D721Med (cell line): ENCODE data around the gene JPH2.
"Not testable (repeated sequence)": the region's sequence is repeated elsewhere in the genome, so short reads cannot be mapped to it uniquely, and the experiment has no call there.

Source experiments
- DNase-seq: peaks from one replicate; pipeline ENCODE4 v3.0.0; 2011; ENCODE audit warnings: low spot score; ENCODE audit not compliant: insufficient read length
- FAIRE-seq: peaks from 2 replicates; lab custom pipeline; 2011; peaks lifted over from hg19 to GRCh38; lab: Jason Lieb, UNC
- TF ChIP-seq, protein P1 (sequence below): IDR thresholded peaks from 2 replicates; pipeline ENCODE4 v1.5.1; 2012; ENCODE audit warnings: mild to moderate bottlenecking, control low read depth; ENCODE audit not compliant: insufficient read depth; ENCODE audit errors: missing control alignments

Gene JPH2

DNA sequence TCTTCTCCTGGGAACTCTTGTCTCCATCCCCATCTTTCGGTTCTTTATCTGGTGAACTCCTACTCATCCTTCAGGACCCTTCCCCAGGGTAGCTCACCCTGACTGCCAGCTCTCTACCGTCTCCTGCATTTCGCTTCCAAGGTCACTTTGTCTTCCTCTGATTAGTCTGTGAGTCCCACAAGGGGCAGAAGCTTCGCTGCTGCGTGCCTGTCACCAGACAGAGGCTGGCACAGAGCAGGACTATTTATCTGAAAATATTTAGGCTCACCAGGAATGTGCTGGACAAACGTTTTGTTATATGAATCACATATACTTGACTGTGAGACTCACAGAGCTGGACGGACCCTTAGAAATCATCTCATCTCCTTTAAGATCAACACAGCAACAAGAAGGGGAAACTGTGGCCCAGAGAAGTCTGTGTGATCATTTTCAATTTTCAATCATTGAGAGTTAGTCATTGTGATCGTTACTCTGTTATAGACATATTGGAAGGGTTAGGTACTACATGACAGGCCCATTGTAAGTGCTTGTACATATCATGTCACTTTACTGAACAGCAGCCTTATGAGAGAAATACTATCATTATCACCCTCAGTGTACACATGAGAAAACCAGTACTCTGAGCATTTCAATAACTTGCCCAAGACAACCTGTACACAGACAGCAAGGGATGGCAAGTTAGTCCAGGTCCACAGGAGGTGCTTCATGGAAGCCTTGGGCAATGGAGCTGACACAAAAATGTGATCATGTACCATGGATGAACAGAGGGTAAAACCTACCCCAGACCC, 51.4 kb downstream of the JPH2 start:
- no peak for DNase-seq
- FAIRE-seq = no peak
- TF ChIP-seq, protein P1, sequence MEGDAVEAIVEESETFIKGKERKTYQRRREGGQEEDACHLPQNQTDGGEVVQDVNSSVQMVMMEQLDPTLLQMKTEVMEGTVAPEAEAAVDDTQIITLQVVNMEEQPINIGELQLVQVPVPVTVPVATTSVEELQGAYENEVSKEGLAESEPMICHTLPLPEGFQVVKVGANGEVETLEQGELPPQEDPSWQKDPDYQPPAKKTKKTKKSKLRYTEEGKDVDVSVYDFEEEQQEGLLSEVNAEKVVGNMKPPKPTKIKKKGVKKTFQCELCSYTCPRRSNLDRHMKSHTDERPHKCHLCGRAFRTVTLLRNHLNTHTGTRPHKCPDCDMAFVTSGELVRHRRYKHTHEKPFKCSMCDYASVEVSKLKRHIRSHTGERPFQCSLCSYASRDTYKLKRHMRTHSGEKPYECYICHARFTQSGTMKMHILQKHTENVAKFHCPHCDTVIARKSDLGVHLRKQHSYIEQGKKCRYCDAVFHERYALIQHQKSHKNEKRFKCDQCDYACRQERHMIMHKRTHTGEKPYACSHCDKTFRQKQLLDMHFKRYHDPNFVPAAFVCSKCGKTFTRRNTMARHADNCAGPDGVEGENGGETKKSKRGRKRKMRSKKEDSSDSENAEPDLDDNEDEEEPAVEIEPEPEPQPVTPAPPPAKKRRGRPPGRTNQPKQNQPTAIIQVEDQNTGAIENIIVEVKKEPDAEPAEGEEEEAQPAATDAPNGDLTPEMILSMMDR = no peak

DNA sequence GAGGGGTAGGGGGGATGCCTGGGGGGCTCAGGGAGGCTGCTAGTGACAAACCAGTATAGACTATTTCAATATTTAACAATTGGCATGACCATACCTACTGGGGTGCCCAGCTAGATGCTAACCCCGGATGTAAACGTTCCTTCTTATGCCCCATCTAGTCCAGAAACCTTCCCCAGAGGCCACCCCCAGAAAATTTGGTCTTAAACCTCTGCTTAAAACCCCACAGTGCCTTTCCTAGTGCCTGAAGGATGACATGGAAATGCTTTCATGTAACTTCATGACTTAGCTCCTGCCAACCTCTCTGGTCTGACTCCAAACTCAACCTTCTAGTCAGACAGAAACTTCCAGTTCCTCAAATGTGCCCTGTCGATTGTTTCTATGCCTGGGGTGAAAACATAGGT, 52.0 kb downstream of the JPH2 start:
- TF ChIP-seq, protein P1 = no peak
- FAIRE-seq = no peak
- DNase-seq = no peak

- FAIRE-seq (no peak), DNase-seq (no peak)
- TF ChIP-seq, protein P1 = no peak
These were observed 53.6 kb downstream of the JPH2 start for GRCh38 chr20:44133424-44133823.

- TF ChIP-seq, protein P1 = no peak
- FAIRE-seq = no peak
- DNase-seq = no peak
These were observed 55.3 kb downstream of the JPH2 start for GRCh38 chr20:44131704-44132103.

DNA sequence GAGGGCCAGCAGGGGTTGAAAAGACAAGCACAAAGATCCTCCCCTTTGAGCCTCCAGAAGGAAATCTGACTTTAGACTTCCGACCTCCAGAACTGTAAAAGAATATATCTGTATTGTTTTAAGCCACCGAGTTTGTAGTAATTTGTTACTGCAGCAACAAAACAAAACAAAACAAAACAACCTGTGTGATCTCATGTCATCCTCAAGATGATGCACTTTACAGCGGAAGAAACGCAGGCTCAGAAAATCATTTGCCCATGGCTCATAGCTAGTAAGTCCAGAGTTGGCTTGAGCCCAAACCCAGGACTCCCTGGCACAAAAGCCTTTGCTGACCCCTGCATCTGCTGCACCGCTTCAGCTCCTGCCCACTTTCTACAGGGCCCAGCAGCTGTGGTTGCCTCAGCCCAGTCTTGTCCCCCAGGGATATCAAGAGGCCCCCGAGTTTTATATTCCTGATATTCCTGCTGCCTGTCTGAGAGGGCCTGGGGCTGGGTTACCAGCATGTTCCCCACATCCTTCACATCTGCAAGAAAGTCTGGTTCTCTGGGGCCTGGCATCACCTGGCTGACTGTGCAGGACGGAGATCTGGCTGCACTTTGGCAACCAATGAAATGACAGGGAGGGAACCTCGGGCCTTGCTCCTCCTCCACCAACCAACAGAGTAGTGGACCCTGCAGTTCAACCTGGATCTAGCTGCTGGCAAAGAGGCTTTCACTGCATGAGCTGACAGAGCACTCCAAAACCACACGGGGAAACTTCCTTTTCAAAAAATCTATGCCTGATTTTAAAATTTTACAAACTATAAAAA, 56.9 kb downstream of the JPH2 start:
- FAIRE-seq = no peak
- TF ChIP-seq, protein P1 = no peak
- no peak for DNase-seq

DNA sequence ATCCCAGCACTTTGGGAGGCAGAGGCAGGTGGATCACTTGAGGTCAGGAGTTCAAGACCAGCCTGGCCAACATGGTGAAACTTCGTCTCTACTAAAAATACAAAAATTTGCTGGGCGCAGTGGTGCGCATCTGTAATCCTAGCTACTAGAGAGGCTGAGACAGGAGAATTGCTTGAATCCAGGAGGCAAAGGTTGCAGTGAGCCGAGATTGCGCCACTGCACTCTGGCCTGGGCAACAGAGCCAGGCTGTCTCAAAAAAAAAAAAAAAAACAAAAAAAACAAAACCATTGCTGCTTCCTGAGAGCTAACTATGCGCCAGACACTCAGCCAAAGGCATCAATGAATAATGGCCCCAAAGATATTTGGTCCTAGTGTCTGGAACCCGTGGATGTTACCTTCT, 57.7 kb downstream of the JPH2 start:
- DNase-seq, FAIRE-seq: not testable (repeated sequence)

DNA sequence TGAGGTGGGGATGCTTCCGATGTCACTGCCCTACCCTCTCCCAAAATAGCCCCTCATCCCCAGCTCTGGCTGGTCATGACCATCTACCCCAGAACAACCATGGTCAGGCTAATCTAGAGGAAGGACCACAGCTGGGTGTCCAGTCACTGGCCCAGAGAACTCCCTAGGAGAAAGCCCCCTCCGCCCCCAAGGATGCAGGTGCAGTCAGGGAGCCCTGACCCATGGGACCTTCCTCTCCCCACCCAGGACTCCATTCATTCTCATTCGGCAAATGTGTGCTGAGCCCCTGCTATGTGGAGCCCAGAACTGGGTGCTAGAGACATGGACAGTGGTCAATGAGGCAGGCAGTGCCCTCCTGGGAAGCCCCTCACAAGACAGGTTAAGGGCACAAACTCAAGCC, 60.5 kb downstream of the JPH2 start:
- DNase-seq = no peak
- TF ChIP-seq, protein P1 = no peak
- FAIRE-seq = no peak
